Left ventricle myocardium superior (tissue), 1 donor: ENCODE data around the gene TUBB. TPM values are rescaled to one million over a fixed set of nuclear protein-coding genes. Genes with fewer than 3 reads are reported as not detected.

Experiments
- ATAC-seq: fragments of 200-7000 bp; cut with Tn5 transposase; one replicate; pipeline ENCODE4 v1.9.1; 2020; ENCODE audit warnings: mild to moderate bottlenecking, moderate library complexity
- DNase-seq: peaks from one replicate; pipeline ENCODE4 v3.0.0-alpha.2; 2020
- intact Hi-C: fragments of 100-400 bp; cut with micrococcal nuclease; formaldehyde crosslinking; loops from one replicate; pipeline ENCODE4 v1.11.0; 2022
- long read RNA-seq: library from polyadenylated mRNA; unstranded; transcript quantifications from one replicate; pipeline ENCODE4 v2.0.0, GENCODE V29; 2021
- total RNA-seq: library from RNA; stranded (reverse); fragmentation: NEBNext Ultra II Directional; extraction: Animal tissue kit (Norgen Biotek cat#: 25700); gene quantifications from one replicate; pipeline ENCODE4 v1.2.1, GENCODE V29; 2021
- donor health status: DM: no; HTN: yes; CAD: no; lungs with severe emphysema.

The TUBB gene
- total RNA-seq = 196 TPM
- long read RNA-seq, transcript TUBB-205 (4 exons, 2,670 nt) = major isoform, 409 of 506 reads
- long read RNA-seq, partial matches to known transcripts = 10 of 506 reads
- long read RNA-seq, other reads (novel, unspliced or antisense) = 87 of 506 reads

GRCh38 chr6:30719791-30720737, at the start of gene TUBB:
Gene TUBB (plus strand): TSS chr6:30720352. CDS start chr6:30720507, 155 bp downstream.
- intact Hi-C loops = no loop called here
- ATAC-seq (peak; percentile 77), DNase-seq (peak; percentile 98)

- DNase-seq = no peak
- no peak for ATAC-seq
- intact Hi-C loops = no loop called here
Observed at GRCh38 chr6:30670760-30671527, 49.2 kb upstream of the TUBB start.

- DNase-seq = peak; percentile 97
- intact Hi-C loops = no loop called here
- peak; percentile 93 for ATAC-seq
Observed at GRCh38 chr6:30672445-30673253, 47.5 kb upstream of the TUBB start, which contains the start of gene DHX16. Gene DHX16 (minus strand): TSS chr6:30673006. CDS start chr6:30672841, 165 bp downstream.

- DNase-seq = no peak
- intact Hi-C loops = no loop called here
- no peak for ATAC-seq
Observed at GRCh38 chr6:30676660-30677285, 43.4 kb upstream of the TUBB start.

GRCh38 chr6:30678964-30679726, 41.0 kb upstream of the TUBB start:
- ATAC-seq (peak; percentile 78), DNase-seq (peak; percentile 93)
- intact Hi-C loops = loop anchor here (2.0 kb wide), 1 partner anchor 44 kb away; no protein-coding TSS in a partner anchor

- ATAC-seq = no peak
- DNase-seq = no peak
- intact Hi-C loops = loop anchor here (2.0 kb wide), 1 partner anchor 43 kb away; no protein-coding TSS in a partner anchor
Observed at GRCh38 chr6:30679765-30680535, 40.2 kb upstream of the TUBB start.

- no peak for ATAC-seq
Observed at GRCh38 chr6:30681766-30682142, 38.4 kb upstream of the TUBB start.

GRCh38 chr6:30682143-30683117, 37.7 kb upstream of the TUBB start:
- ATAC-seq (peak; percentile 14), DNase-seq (peak; percentile 86)
- intact Hi-C loops = no loop called here

More at GRCh38 chr6:30681766-30682142, 38.4 kb upstream of the TUBB start:
- intact Hi-C loops = no loop called here
- no peak for DNase-seq

- intact Hi-C loops = no loop called here
- no peak for ATAC-seq
- no peak for DNase-seq
Observed at GRCh38 chr6:30683183-30683979, 36.8 kb upstream of the TUBB start.

- ATAC-seq (no peak), DNase-seq (no peak)
- intact Hi-C loops = no loop called here
Observed at GRCh38 chr6:30683980-30684338, 36.2 kb upstream of the TUBB start.

GRCh38 chr6:30684386-30685156, 35.6 kb upstream of the TUBB start:
- DNase-seq = peak; percentile 72
- intact Hi-C loops = no loop called here
- no peak for ATAC-seq

- intact Hi-C loops = no loop called here
- ATAC-seq = no peak
- peak; percentile 50 for DNase-seq
Observed at GRCh38 chr6:30685157-30686008, 34.8 kb upstream of the TUBB start.
